Neural cell (in vitro differentiated cells): ENCODE measurements around the gene CLSTN2. TPM values are rescaled to one million over a fixed set of nuclear protein-coding genes. Genes with fewer than 3 reads are reported as not detected.

Experiments used
- H2AFZ ChIP-seq: fragments of 200-600, 300-800 bp; sonication (generic), shearing (Covaris generic); 2 replicates; pipeline ENCODE4 v1.6.0; 2014; ENCODE audit warnings: low read depth, mild to moderate bottlenecking, antibody characterized with exemption, low read length, moderate library complexity
- H3F3A ChIP-seq: fragments of 200-600 bp; shearing (Covaris generic); 2 replicates; pipeline ENCODE4 v1.6.1; 2016; ENCODE audit warnings: mild to moderate bottlenecking, moderate library complexity, mixed read lengths, antibody characterized with exemption, low read length; ENCODE audit not compliant: insufficient read depth, poor library complexity, severe bottlenecking
- H3K27ac ChIP-seq: fragments of 200-600, 300-800 bp; sonication (generic), shearing (Covaris generic); 2 replicates; pipeline ENCODE4 v1.5.1; 2014; ENCODE audit warnings: mild to moderate bottlenecking, low read length, moderate library complexity
- H3K27me3 ChIP-seq: fragments of 300-800, 200-600 bp; sonication (generic), shearing (Covaris generic); 2 replicates; pipeline ENCODE4 v1.6.0; 2014; ENCODE audit warnings: mild to moderate bottlenecking, low read depth, low read length, moderate library complexity; ENCODE audit not compliant: insufficient read depth
- H3K36me3 ChIP-seq: fragments of 300-800, 200-600 bp; sonication (generic), shearing (Covaris generic); 2 replicates; pipeline ENCODE4 v1.5.1; 2014; ENCODE audit warnings: mild to moderate bottlenecking, antibody characterized with exemption, low read length, moderate library complexity; ENCODE audit not compliant: insufficient read depth
- H3K4me2 ChIP-seq: fragments of 300-800, 200-600 bp; sonication (generic), shearing (Covaris generic); 2 replicates; pipeline ENCODE4 v1.6.0; 2014; ENCODE audit warnings: mild to moderate bottlenecking, low read length
- H3K4me3 ChIP-seq: fragments of 300-800, 200-600 bp; sonication (generic), shearing (Covaris generic); 2 replicates; pipeline ENCODE4 v1.5.1; 2014; ENCODE audit warnings: mild to moderate bottlenecking, low read length, moderate library complexity
- H3K79me2 ChIP-seq: fragments of 200-600 bp; shearing (Covaris generic); replicated peaks from 2 replicates; pipeline ENCODE4 v1.6.0; 2014; ENCODE audit warnings: mild to moderate bottlenecking, low read length, moderate library complexity; ENCODE audit not compliant: insufficient read depth
- H3K9ac ChIP-seq: fragments of 300-800, 200-600 bp; sonication (generic), shearing (Covaris generic); 2 replicates; pipeline ENCODE4 v1.6.1; 2016; ENCODE audit warnings: mild to moderate bottlenecking, low read length, mixed read lengths
- H3K9me2 ChIP-seq: fragments of 200-600 bp; shearing (Covaris generic); 2 replicates; pipeline ENCODE4 v1.6.1; 2016; ENCODE audit warnings: mild to moderate bottlenecking, low read length, mixed read lengths; ENCODE audit not compliant: insufficient read depth
- H3K9me3 ChIP-seq: fragments of 200-600, 300-800 bp; sonication (generic), shearing (Covaris generic); 2 replicates; pipeline ENCODE4 v1.6.1; 2016; ENCODE audit warnings: mild to moderate bottlenecking, mixed run types, low read length, moderate library complexity, mixed read lengths
- H4K20me1 ChIP-seq: fragments of 200-600 bp; shearing (Covaris generic); 2 replicates; pipeline ENCODE4 v1.6.1; 2016; ENCODE audit warnings: mild to moderate bottlenecking, mixed run types; ENCODE audit not compliant: insufficient read depth
- EP300 ChIP-seq: fragments of 450-650 bp; conservative IDR thresholded peaks from 2 replicates; pipeline ENCODE4 v1.6.1; 2014; ENCODE audit warnings: antibody characterized with exemption, mild to moderate bottlenecking, moderate library complexity; ENCODE audit not compliant: poor library complexity, severe bottlenecking
- EZH2 ChIP-seq: fragments of 200-600, 300-800 bp; shearing (Covaris generic), sonication (generic); IDR thresholded peaks from 2 replicates; pipeline ENCODE4 v1.6.1; 2014; ENCODE audit warnings: antibody characterized with exemption, low read length, borderline replicate concordance, mild to moderate bottlenecking; ENCODE audit not compliant: insufficient read depth, poor library complexity, severe bottlenecking
- MXI1 ChIP-seq: fragments of 450-650 bp; conservative IDR thresholded peaks from 2 replicates; pipeline ENCODE4 v1.6.1; 2014; ENCODE audit warnings: antibody characterized with exemption, mild to moderate bottlenecking; ENCODE audit not compliant: poor library complexity, severe bottlenecking
- POLR2AphosphoS5 ChIP-seq: IDR thresholded peaks from 2 replicates; pipeline ENCODE4 v1.6.1; 2012
- RAD21 ChIP-seq: fragments of 450-650 bp; conservative IDR thresholded peaks from 2 replicates; pipeline ENCODE4 v1.6.1; 2014; ENCODE audit warnings: antibody characterized with exemption, mild to moderate bottlenecking, moderate library complexity
- SMC3 ChIP-seq: fragments of 450-650 bp; conservative IDR thresholded peaks from 2 replicates; pipeline ENCODE4 v1.6.1; 2014; ENCODE audit warnings: antibody characterized with exemption, mild to moderate bottlenecking, moderate library complexity; ENCODE audit not compliant: poor library complexity
- TAF1 ChIP-seq: IDR thresholded peaks from 2 replicates; pipeline ENCODE4 v1.6.1; 2012; ENCODE audit warnings: low read depth
- polyA plus RNA-seq: library from polyadenylated mRNA; depleted of rRNA; stranded (reverse); fragments of >200 nt; gene quantifications from 2 replicates; pipeline ENCODE4 v1.2.3, GENCODE V29; 2014
- TF ChIP-seq, protein P1 (sequence below): IDR thresholded peaks from 2 replicates; pipeline ENCODE4 v1.6.1; 2012; ENCODE audit warnings: borderline replicate concordance
- TF ChIP-seq, protein P2 (sequence below): fragments of 450-650 bp; IDR thresholded peaks from 2 replicates; pipeline ENCODE4 v1.5.1; 2014; ENCODE audit warnings: antibody characterized with exemption, mild to moderate bottlenecking, moderate library complexity; ENCODE audit not compliant: poor library complexity, severe bottlenecking

CLSTN2 gene
- polyA plus RNA-seq, 1 donor from 2014 or later = 10.7 TPM

DNA sequence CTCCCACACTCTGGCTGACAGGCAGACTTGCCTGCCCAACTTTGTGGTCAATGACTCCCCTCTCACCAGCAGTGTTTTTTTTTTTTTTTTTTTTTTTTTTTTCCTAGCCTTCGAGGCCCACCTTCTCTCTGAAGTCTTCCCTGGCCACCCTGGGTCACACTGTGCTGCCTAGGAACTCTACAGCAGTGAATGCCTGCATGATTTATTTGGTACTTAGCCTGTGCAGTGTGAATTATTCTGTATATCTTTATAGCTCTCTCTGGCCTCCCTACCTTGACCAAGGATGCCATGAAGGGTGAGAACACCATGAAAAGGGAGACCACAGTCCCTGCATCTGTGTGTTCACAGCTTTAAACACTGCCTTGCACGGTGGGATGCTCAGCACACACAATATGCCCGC, 141.6 kb downstream of the CLSTN2 start:
- no peaks in the 10 kb centered on the region for H3F3A ChIP-seq
- no peaks in the 10 kb centered on the region for H3K36me3 ChIP-seq
- H3K9me2 ChIP-seq = no peaks in the 10 kb centered on the region
- H3K9me3 ChIP-seq = no peaks in the 10 kb centered on the region
- H3K4me3 ChIP-seq = no peak overlapping the region
- H3K4me2 ChIP-seq = no peak overlapping the region
- no peak overlapping the region for H3K9ac ChIP-seq
- TF ChIP-seq EP300 (no peak), EZH2 (no peak), SMC3 (no peak), TAF1 (no peak), MXI1 (no peak), POLR2AphosphoS5 (no peak)
- TF ChIP-seq, protein P1, sequence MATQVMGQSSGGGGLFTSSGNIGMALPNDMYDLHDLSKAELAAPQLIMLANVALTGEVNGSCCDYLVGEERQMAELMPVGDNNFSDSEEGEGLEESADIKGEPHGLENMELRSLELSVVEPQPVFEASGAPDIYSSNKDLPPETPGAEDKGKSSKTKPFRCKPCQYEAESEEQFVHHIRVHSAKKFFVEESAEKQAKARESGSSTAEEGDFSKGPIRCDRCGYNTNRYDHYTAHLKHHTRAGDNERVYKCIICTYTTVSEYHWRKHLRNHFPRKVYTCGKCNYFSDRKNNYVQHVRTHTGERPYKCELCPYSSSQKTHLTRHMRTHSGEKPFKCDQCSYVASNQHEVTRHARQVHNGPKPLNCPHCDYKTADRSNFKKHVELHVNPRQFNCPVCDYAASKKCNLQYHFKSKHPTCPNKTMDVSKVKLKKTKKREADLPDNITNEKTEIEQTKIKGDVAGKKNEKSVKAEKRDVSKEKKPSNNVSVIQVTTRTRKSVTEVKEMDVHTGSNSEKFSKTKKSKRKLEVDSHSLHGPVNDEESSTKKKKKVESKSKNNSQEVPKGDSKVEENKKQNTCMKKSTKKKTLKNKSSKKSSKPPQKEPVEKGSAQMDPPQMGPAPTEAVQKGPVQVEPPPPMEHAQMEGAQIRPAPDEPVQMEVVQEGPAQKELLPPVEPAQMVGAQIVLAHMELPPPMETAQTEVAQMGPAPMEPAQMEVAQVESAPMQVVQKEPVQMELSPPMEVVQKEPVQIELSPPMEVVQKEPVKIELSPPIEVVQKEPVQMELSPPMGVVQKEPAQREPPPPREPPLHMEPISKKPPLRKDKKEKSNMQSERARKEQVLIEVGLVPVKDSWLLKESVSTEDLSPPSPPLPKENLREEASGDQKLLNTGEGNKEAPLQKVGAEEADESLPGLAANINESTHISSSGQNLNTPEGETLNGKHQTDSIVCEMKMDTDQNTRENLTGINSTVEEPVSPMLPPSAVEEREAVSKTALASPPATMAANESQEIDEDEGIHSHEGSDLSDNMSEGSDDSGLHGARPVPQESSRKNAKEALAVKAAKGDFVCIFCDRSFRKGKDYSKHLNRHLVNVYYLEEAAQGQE = no peak
- TF ChIP-seq, protein P2, sequence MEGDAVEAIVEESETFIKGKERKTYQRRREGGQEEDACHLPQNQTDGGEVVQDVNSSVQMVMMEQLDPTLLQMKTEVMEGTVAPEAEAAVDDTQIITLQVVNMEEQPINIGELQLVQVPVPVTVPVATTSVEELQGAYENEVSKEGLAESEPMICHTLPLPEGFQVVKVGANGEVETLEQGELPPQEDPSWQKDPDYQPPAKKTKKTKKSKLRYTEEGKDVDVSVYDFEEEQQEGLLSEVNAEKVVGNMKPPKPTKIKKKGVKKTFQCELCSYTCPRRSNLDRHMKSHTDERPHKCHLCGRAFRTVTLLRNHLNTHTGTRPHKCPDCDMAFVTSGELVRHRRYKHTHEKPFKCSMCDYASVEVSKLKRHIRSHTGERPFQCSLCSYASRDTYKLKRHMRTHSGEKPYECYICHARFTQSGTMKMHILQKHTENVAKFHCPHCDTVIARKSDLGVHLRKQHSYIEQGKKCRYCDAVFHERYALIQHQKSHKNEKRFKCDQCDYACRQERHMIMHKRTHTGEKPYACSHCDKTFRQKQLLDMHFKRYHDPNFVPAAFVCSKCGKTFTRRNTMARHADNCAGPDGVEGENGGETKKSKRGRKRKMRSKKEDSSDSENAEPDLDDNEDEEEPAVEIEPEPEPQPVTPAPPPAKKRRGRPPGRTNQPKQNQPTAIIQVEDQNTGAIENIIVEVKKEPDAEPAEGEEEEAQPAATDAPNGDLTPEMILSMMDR = no peak
- no peaks in the 10 kb centered on the region for H3K27me3 ChIP-seq
- no peaks in the 10 kb centered on the region for H4K20me1 ChIP-seq
- H3K79me2 ChIP-seq = no peaks in the 10 kb centered on the region
- no peak overlapping the region for H2AFZ ChIP-seq
- H3K27ac ChIP-seq = no peak overlapping the region

DNA sequence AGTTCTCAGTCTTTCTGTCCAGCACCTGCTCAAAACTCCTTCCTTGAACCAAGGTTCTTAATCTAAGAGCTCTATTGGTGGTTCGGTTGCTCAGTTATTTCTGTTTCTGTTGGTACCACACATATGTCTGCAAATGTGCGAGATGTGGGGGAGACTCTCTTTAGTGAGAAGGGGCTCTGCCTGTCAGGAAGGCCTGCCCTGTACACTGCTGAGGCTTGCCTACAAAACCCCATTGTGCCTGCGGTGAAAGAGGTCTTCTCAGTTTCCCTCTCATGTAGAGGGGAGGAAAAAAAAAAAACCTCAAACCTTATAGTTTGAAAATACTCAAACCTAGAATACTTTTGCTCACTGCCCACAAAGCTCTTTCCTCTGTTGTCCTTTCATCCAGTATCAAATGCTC, 142.4 kb downstream of the CLSTN2 start:
- no peaks in the 10 kb centered on the region for H3K9me3 ChIP-seq
- H3K9me2 ChIP-seq = no peaks in the 10 kb centered on the region
- no peak overlapping the region for H3K9ac ChIP-seq
- TF ChIP-seq, protein P1 = no peak
- TF ChIP-seq TAF1 = no peak
- TF ChIP-seq, protein P2 = no peak
- TF ChIP-seq EP300 = no peak
- TF ChIP-seq SMC3 = no peak
- TF ChIP-seq POLR2AphosphoS5 = no peak
- no peak for TF ChIP-seq EZH2
- TF ChIP-seq RAD21 = no peak
- no peak for TF ChIP-seq MXI1
- no peaks in the 10 kb centered on the region for H3K27me3 ChIP-seq
- no peak overlapping the region for H2AFZ ChIP-seq
- H3K36me3 ChIP-seq = no peaks in the 10 kb centered on the region
- H3K4me3 ChIP-seq = no peak overlapping the region
- no peaks in the 10 kb centered on the region for H4K20me1 ChIP-seq
- H3K4me2 ChIP-seq = no peak overlapping the region
- H3F3A ChIP-seq = no peaks in the 10 kb centered on the region
- no peaks in the 10 kb centered on the region for H3K79me2 ChIP-seq
- no peak overlapping the region for H3K27ac ChIP-seq
